IPS-18c (cell line): ENCODE measurements around the gene LUC7L3.

ENCODE experiments used
- H3K4me3 ChIP-seq: 2 replicates; pipeline ENCODE4 v1.7.0; 2013; ENCODE audit warnings: low read depth, mild to moderate bottlenecking, low read length, moderate library complexity; ENCODE audit not compliant: insufficient read depth
- H3K9me3 ChIP-seq: one replicate; pipeline ENCODE4 v1.6.1; 2013; ENCODE audit warnings: mild to moderate bottlenecking, low read length, moderate library complexity; ENCODE audit not compliant: control insufficient read depth, insufficient read depth

The LUC7L3 gene

DNA sequence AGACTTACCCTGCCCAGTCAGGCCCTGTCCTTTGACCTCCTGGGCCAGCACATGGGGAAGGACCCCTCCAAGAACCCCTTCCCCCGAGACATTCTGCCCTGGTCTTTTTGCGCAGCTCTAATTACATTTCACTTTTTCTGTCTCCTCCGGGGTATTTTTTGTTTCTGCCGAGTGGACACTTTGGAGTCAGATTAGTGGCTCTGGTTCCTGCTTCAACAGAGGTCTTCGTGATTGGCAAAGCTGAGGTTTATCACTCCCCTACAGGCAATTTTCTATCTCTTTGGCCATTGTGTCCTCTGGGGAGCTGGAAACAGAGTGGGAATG lies 35.2 kb upstream of the LUC7L3 start:
- Histone ChIP-seq H3K9me3 (peaks cover 6% of the 10 kb centered on the region), H3K4me3 (no peak overlapping the region)

DNA sequence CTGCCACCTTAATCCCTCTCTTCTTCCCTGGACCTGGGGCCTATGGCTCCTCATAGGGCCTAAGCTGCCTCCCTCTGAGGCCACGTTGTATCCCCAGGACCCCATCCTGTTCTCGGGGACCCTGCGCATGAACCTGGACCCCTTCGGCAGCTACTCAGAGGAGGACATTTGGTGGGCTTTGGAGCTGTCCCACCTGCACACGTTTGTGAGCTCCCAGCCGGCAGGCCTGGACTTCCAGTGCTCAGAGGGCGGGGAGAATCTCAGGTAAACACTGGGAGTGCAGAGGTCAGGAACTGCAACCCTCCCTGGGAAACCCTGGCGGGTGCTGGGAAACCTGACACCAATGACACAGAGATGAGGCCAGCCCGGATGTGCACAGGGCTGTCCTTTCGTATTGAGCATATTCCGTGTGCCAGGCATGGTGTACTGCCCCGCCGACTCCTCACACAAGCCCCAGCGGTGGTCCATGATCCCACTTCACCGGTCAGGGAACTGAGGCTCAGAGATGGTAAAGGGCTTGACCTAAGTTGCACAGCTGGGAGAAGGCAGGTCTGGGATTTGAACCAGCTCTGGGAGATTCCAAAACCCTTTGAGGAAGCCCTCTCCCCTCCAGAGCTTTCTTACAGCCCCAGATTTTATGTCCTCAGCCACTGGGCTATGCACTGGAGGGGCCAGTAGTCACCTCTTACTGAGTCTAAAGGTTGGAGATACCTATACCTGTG lies 34.6 kb upstream of the LUC7L3 start:
- H3K4me3 ChIP-seq = no peak overlapping the region
- peaks cover 6% of the 10 kb centered on the region for H3K9me3 ChIP-seq

DNA sequence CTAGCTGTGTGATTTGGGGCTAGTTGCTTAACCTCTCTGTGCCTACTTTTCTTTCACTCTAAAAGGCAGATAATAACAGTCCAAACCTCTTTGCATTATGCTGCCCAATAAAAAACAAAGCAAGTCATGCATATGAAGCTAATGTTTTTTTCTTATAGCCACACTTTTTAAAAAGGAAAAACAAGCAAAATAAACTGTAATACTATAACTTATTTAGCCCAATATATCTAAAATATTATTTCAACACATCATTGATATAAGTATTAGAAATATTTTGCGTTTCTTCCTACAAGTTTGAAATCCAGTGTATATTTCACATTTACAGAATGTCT lies 34.1 kb upstream of the LUC7L3 start:
- Histone ChIP-seq H3K9me3 (peaks cover 6% of the 10 kb centered on the region), H3K4me3 (no peak overlapping the region)

DNA sequence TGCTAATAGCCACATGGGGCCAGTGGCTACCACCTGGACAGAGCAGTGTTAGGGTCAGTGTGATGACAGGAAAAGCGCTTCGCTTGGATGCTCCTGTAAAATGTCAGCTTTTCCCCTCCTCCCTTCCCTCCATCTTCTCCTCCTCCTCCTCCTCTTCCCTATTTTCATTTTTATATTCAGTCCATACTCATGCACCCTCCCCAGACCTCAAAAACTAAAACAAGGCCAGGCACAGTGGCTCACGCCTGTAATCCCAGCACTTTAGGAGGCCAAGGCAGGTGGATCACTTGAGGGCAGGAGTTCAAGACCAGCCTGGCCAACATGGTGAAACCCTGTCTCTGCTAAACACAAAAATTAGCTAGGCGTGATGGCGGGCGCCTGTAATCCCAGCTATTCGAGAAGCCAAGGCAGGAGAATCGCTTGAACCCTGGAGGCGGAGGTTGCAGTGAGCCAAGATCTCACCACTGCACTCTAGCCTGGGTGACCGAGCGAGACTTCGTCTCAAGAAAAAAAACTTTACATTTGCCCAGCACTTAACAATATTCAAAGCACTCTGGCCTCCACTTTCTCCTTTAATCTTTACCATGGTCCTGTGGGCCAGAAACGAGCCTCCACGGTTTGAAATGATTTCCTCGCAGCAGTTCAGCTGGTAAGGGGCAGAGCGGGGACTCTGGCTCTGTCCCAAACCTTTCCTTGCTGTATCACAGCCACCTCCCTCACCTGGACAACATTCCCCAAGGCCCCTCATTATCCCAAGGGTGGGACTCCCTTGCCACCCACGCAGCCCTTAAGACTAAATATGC lies 33.5 kb upstream of the LUC7L3 start:
- peaks cover 6% of the 10 kb centered on the region for H3K9me3 ChIP-seq
- H3K4me3 ChIP-seq = no peak overlapping the region

DNA sequence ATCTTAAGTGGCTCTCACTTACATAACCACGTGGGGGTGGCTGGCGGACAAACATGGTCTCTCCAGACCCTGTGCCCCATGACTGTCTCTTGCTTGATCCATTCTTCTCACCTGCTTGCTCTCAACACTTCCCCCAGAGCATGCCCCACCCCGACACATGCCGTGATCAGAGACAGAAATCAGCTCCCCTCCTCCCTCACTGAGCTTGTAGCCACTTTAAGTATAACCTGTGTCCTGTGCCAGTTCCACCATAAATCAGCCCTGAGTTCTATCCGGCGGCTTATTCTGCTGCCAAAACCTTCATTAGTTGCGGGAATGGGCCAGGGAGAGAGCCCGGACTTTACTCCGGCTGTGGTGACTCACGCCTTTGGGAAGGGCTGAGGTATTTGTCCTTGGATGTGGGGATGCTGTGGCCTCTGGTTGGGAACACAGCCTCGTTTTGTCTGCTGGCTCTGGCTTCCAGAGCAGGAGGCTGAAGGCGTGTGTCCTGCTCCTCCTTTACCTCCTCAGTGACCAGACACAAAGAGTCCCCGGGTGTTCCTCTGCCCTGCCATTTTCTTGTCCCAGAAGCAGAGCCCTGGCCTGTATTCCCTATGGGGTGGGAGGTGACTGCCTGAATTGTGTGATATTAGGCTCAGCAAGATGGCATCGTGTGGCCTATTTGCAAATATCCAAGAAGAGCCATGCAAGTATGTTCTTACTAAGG lies 32.8 kb upstream of the LUC7L3 start:
- H3K9me3 ChIP-seq = peaks cover 6% of the 10 kb centered on the region
- H3K4me3 ChIP-seq = no peak overlapping the region

DNA sequence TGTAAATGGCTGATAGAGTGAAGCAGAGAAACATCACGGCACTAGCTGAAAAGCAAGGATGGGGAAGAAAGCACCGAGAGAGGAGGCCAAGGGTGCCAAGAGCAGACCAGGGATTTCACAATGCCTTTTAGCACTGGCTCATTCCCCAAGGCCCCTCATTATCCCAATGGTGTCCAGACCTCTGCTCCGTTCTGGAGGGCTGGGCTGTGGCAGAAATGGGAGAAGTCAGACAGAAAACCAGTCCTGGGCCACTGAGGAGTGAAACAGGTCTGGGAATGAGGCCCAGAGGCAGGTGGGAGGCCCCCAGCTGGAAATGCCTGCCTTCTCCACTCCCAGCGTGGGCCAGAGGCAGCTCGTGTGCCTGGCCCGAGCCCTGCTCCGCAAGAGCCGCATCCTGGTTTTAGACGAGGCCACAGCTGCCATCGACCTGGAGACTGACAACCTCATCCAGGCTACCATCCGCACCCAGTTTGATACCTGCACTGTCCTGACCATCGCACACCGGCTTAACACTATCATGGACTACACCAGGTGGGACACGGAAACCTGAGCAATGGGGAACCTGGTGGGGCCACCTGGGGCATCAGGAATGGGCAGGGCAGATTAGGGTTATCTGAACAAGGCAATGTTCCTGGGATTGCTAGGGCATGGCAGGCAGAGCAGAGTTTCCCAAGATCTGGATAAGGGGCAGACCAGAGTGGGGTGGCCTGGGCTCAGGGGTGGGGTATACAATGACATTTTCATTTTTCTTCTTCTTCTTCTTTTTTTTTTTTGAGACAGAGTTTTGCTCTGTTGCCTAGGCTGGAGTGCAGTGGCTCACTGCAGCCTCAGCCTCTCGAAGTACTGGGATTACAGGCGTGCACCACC lies 32.0 kb upstream of the LUC7L3 start:
- Histone ChIP-seq H3K4me3 (no peak overlapping the region), H3K9me3 (peaks cover 6% of the 10 kb centered on the region)

DNA sequence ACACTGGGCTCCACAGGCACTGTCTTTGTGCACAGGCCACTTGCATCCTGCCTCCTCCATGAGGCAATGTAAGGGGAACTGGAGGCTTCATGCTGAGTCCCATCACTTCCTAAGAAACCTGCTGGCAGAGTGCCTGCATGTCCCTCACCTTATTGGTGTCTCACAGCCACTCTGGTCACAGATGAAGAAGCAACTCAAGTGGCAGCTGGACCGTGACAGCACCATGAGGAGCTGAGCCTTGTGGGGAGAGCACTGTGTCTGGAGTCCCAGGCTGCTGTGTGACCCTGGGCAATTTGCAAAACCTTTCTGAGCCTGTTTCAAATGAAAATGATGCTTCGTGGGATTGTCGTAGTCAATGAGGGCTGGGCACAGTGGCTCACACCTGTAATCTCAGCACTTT lies 31.2 kb upstream of the LUC7L3 start:
- Histone ChIP-seq H3K9me3 (peaks cover 6% of the 10 kb centered on the region), H3K4me3 (no peak overlapping the region)

DNA sequence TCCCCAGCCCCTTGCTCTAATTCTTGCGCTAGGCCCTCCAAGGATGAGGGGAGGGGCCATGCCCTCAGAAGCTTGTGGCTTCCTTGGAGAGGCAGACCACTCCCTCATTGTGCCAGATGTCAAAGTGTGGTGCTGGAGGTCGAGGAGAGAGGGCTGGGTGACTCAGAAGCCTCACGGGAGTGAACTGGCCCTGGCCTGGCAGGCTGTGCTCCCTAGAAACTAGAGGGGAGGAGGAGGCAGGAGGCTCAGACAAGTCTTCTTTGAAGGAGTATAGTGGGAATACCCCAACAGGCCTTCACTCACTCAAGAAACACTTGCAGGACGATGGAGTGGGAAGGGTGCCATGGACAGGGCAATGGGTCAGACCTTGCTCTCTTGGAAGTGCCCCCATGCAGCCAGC lies 30.2 kb upstream of the LUC7L3 start:
- Histone ChIP-seq H3K9me3 (peaks cover 6% of the 10 kb centered on the region), H3K4me3 (no peak overlapping the region)

DNA sequence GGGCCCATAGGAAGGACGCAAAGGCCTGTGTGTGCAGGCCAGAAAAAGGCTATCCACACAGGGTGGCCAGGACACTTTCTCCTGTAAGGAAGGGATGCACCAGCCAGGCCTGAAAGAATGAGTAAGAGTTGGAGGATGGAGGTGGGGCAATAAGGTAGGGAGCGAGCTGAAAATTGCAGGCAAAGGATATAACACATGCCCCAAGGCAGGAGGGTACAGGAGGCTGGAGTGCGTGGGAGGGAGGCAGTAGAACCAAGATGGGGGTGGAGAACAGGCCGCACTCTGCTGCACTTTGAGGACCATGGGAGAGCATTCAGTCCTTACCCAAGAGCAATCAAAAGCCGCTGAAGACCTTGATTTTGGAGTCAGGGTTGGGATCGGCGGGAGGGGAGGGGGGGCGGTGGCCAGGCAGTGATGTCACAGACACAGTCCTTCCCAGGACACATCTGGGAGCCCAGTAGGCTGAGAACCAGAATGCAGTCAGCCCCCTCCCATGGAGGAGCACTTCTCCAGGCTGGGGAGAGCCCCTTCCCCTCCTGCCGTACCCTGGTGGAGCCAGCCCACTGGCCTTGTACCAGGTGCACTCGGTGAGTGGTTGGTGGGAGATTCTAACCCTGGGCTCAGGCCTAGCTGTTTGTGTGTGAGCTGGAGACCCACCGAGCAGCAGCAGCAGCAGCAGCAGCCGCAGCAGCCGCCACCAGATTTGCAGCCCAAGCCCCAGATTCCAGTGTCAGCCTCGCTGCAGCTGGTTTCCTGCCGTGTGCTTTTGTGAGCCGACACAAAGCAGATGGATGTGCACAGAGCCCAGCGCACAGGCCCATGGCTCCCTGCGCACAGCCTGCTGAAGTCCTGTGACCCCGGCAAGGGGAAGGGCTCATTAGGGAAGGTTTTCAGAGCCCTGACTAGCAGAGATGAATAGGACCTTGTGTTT lies 29.2 kb upstream of the LUC7L3 start:
- Histone ChIP-seq H3K4me3 (no peak overlapping the region), H3K9me3 (peaks cover 6% of the 10 kb centered on the region)

DNA sequence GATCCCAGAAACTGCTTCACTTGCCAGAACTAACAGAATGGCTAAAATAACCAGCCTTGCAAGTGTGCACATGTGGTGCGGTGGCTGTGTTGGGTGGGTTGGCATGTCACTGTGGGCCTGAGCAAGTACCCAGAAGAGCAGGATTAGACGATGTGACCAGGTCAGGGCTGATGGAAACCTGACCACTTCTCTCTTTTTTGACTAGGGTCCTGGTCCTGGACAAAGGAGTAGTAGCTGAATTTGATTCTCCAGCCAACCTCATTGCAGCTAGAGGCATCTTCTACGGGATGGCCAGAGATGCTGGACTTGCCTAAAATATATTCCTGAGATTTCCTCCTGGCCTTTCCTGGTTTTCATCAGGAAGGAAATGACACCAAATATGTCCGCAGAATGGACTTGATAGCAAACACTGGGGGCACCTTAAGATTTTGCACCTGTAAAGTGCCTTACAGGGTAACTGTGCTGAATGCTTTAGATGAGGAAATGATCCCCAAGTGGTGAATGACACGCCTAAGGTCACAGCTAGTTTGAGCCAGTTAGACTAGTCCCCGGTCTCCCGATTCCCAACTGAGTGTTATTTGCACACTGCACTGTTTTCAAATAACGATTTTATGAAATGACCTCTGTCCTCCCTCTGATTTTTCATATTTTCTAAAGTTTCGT lies 28.4 kb upstream of the LUC7L3 start:
- H3K9me3 ChIP-seq = peaks cover 6% of the 10 kb centered on the region
- H3K4me3 ChIP-seq = no peak overlapping the region

DNA sequence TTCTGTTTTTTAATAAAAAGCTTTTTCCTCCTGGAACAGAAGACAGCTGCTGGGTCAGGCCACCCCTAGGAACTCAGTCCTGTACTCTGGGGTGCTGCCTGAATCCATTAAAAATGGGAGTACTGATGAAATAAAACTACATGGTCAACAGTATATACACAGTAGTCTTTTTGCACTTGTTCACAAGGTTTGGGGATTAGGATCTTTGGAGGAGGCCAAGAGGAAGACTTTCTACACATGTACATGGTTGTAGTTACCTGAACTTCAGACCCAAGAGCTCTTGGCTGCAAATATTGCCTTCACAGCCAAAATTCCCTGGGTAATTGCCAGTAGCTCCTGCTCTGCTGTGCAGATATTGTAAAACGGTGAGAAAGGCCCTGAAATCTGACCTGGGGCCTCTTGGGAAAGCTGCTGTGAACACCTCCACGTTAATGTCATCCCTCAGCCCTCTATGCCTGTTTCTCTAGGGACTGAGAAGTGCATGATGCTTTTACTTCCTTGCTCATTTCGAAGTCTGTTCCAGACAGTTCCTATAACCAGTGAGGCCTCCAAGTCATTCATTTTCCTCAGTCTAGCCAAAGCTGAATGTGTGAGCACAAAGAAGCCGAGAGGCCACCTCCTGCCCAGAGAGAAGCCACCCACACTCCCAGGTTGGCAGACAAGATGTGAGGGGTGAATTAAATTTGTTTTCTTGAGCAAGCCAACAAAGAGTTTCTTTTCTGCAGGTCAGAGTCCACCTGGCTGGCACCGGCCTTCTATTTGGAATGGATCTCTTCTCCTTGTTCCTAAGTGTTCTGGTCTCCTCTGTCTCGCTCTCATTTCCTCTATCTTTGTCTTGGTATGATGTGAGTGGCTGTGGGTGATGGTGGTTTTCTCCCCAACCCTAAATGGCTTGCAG lies 27.6 kb upstream of the LUC7L3 start:
- Histone ChIP-seq H3K9me3 (peaks cover 3% of the 10 kb centered on the region), H3K4me3 (no peak overlapping the region)

DNA sequence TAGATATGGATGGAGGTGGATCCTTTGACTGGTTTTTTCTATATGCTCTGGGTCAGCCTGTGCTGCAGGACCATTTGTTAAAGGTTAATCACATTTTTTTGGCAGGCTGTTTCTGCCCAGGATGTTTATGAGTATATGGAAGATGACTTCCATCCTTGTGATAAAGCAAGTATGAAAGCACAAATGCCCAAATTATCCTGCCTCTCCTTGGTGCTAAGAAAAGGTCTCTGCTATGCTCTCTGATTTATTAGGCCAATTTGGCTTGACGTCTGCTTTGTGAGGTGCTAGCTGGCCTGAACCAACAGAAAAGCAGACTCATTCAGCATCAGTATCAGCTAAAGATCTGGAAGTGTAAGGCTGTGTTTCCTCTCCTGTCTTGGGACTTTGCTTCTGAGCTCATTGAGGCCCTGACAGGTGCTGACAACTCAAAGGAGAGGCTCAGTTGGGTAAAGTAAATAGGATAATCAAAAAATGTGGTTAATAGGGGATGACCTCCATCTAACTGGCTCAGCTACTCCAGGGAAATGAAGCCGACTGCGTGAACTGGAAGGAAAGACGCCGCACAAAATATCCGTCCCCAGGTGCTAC lies 26.9 kb upstream of the LUC7L3 start:
- H3K9me3 ChIP-seq = peaks cover 3% of the 10 kb centered on the region

DNA sequence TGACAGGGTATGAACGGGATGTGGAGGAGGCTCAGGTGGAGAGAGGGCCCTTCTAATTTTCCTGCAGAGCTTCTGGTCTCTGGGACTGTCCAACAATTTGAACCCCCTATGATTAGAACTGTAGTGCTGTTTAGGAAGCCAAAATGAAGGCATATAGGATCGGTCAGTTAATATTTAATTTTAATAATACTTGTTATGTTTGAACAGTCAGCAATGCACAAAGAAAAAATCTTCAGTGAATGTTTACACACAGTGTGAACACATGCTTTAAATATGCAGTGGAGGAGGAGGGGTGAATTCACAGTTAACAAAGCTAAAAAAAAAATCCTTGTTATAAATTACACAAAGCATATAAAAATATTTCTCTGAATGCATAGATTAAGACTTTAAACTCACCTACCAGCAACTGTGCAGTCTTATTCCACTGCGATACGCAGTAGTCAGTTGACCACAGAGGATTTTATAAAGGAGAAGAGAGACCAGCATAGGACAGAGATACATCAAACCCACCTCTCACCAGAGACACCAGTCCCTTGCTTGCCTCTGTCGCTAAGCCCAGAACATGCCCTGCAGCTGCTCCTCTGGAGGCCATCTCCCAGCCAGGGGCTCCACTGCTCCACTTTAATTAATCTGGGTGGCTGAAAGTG lies 26.2 kb upstream of the LUC7L3 start:
- Histone ChIP-seq H3K9me3 (peaks cover 3% of the 10 kb centered on the region), H3K4me3 (no peak overlapping the region)

More for the DNA sequence above, 26.9 kb upstream of the LUC7L3 start:
- H3K4me3 ChIP-seq = no peak overlapping the region

DNA sequence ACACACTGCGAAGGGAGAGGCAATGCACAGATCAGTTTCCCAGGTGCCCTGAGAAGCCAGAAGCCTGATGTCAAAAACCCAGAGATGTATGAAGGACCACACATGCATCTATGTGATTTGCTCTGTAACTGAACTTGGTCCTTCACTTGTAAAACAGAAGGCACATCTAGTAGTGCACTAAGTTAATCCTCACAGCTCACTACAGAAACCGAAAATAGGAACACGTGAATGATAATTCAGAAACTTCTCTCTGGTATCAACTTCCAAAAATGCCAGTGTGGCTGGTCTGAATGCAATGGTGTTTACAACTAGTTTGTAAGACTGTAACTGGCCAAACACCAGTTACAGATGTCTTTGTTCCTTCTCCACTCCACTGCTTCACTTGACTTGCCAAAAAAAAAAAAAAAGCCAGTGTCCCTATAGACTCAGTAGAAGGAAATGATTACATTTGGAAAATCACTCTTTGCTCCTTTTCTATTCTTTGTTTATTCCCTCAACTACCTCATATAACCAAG lies 23.0 kb upstream of the LUC7L3 start:
- H3K4me3 ChIP-seq = no peak overlapping the region

More for the DNA sequence above, 23.0 kb upstream of the LUC7L3 start:
- H3K9me3 ChIP-seq = no peaks in the 10 kb centered on the region
